H4 (cell line): ENCODE results near the gene MEF2D. TPM values are rescaled to one million over a fixed set of nuclear protein-coding genes. Genes with fewer than 3 reads are reported as not detected.

Source experiments
- DNase-seq: peaks from one replicate; pipeline ENCODE4 v3.0.0-alpha.2; 2015; ENCODE audit warnings: low spot score
- total RNA-seq: library from RNA; depleted of rRNA; stranded (reverse); fragments of >200 nt; shearing (Covaris generic); gene quantifications from 2 replicates; pipeline ENCODE4 v1.2.3, GENCODE V29; 2014

The MEF2D gene
- total RNA-seq, 1 experiment from 2014 or later = 7.9 TPM

DNA sequence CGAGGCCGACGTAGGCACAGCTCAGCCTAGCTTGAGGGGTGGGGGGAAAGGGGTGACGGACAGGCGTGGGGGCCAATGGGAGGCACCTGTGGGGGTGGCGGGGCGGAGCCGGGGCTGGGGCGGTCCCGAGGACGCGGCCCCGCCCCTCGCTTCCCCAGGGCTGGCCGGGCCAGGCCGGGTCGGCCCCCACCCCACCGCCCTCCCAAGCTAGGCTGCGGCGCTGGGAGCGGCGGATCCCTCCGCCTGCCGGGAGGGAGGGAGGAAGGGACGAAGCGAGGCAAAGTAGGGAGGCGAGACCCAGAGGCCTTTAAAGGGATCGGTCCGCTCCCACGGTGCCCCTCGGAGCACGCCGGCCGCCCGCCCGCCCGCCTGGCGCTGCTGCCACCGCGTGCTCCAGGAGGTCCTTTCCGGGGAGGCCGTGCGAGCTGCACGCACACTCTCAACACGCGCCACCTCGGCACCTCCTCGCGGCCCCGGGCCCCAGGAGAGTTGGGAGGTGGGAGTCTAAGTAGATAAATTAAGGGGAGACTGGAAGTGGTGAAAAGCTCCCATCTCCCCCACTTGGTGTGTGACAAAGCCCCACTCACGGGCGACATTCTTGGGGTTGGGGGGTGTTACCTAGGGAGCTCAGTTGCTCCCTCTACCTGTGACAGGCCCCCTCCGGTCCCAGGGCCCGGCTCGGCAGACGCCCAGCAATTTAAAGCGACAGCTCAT, 375 bp upstream of the MEF2D start:
- peak; percentile 90 for DNase-seq

GRCh38 chr1:156499842-156500542, 583 bp downstream of the MEF2D start:
- DNase-seq = no peak

DNA sequence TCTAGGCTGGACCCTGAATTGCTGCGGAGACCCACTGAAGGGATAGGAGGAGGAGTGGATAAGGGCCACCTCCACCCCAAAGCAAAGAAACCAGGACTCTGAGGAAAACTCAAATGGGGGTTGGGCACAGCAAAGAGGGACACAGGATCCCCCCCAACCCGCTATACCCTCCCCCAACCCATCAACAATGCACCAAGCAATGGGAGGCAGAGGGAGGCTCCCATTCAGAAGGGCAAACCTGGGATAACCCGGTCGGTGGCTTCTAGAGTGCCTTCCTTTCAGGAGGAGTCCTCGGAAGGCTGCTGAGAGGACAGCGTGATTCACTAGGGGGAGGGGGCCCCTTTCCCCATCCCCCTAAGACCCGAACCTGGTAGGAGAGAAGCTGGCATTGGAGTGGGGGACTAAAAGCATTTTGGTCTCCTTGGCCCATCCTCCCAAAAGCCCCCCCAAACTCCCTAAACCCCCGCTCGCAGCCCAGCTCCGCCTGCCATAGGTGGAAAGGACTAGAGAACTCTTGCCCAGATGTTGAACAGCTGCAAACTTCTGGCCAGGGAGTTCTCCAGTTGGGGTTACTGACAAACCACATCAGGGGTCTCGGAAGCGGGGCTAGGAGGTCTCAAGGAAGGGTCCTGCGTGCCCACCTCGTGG, 1.3 kb downstream of the MEF2D start:
- no peak for DNase-seq

GRCh38 chr1:156498432-156499193, 2.0 kb downstream of the MEF2D start:
- no peak for DNase-seq

DNA sequence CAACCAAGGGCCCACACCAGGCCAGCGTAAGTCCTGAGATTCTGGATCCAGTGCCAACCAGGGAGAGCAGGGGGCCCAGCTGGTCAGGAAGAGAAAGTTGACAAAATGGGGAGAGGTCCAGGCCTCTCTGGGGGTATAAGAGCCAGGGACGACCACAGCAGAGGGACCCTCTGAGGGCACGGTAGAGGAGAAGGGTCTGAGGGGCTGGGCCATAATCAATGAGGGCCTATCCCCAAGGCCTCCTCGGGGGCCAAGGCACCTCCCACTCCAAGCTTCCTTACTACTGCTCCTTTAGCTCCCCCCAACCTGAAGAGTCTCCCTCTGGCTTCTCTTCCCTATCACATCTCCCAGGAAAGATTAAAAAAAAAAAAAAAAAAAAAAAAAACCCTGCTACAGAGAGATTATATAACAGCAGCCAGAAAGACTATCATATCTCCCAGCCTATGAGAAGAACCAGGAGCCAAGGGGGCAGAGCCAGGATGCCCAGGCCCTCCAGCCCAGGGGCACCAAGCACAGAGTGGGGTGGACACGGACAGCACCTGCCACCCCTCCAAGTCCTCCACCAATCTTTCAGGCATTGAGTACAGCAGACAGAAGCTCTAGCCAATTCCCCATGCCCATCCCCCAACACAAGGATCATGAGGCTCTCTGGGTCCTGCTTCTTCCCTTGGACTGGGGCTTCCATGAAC, 2.7 kb downstream of the MEF2D start:
- no peak for DNase-seq

DNA sequence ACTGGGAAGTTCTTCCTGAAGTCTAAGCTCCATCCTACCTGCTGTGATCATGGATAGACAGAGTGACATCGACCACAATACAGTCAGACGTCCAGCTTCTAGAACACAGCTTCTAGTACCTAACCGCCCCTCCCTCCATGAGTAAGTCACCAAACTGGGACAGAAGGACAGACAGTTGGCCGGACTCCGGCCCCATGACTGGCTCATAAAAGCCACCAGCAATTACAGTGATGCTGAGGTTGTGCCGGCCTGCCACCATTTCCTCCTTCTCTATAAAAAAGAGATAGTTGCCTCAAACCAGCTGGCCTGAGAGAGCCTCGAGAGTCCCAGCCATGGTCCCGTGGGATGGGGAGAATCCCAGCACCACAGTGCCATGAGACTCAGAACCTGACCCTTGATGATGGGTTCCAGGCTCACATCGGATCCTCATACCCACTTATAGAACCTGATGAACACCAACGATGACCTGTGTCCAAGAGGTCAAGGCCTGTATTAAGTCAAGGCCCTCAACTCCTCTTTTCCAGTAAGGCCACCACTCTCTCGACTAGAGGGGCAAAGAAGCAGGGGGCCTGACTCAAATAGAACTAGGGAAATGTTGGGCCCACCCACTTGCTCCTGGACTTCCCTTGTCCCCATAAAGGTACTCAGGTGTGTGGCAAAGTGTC, 3.4 kb downstream of the MEF2D start:
- no peak for DNase-seq

- no peak for DNase-seq
These were observed 4.3 kb downstream of the MEF2D start for GRCh38 chr1:156496211-156496761.

- no peak for DNase-seq
These were observed 5.0 kb downstream of the MEF2D start for GRCh38 chr1:156495401-156496140.

GRCh38 chr1:156494309-156494895, 6.2 kb downstream of the MEF2D start:
- no peak for DNase-seq

GRCh38 chr1:156493742-156494141, 6.8 kb downstream of the MEF2D start:
- no peak for DNase-seq

GRCh38 chr1:156493154-156493631, 7.4 kb downstream of the MEF2D start:
- no peak for DNase-seq

- no peak for DNase-seq
These were observed 7.9 kb downstream of the MEF2D start for GRCh38 chr1:156492591-156493080.

- DNase-seq = no peak
These were observed 8.5 kb downstream of the MEF2D start for GRCh38 chr1:156492013-156492590.

DNA sequence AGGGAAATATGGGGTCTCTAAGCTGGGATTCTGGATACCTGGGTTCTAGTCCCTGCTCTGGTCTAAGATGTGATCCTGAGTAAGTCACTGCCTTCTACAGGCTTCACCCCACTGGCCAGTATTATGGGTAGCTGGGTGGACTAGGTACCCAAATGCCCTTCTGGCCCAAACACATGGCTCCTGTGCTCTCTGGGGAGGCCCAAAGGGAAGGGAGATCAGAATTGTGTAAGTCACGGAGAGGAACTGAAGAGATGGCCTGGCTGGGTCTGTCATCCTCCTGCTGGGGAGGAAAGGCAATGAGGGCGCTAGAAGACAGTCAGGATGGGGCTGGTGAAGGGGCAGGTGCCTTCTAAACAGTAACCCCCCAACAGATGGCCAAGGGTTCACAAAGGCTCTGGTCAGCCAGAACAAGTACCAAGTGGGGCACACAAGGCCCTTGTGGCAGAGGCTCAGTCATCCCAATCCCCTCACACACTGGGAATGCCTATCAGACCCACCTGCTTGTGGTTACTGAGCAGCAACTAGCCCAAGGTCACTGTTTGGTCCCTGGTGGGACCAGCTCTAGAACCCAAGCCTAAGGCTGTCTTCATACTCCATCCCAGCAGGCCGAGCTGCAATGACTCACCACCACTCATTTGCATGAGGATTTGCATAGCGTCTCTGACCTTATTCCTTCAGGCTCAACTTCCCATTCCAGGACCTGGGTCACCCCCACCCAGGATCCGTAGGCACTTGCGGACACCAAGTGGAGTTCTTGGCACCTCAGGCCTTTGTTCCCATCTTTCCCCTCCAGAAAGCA, 9.2 kb downstream of the MEF2D start:
- DNase-seq = no peak

- DNase-seq = no peak
These were observed 10.1 kb downstream of the MEF2D start for GRCh38 chr1:156490401-156491032.

DNA sequence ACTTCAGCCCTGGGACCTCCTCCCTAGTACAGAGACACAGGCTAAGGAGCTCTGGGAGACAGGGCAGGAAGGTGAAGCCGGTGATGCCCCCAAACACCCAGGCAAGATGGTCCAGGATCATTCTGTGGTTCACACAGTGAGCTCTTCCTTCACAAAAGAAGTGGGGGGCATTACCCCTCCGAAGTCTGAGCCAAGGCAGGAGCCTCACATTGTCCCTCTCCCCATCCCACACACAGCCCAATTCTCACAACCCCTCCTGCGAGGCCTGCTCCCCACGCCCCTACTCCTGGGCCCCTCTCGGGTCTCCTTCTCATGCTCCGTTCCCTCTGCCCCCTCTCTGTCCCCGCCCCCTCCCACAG, 10.7 kb downstream of the MEF2D start:
- DNase-seq = no peak

- no peak for DNase-seq
These were observed 11.2 kb downstream of the MEF2D start for GRCh38 chr1:156489166-156489934.
